ENCODE results near the gene JDP2. TPM values are rescaled to one million over a fixed set of nuclear protein-coding genes. Genes with fewer than 3 reads are reported as not detected.

Gene JDP2
- total and polyA plus RNA-seq, 2 donors (not counting 1 experiment from before 2014, with no cell fraction given): 7.9 to 17.9 TPM

DNA sequence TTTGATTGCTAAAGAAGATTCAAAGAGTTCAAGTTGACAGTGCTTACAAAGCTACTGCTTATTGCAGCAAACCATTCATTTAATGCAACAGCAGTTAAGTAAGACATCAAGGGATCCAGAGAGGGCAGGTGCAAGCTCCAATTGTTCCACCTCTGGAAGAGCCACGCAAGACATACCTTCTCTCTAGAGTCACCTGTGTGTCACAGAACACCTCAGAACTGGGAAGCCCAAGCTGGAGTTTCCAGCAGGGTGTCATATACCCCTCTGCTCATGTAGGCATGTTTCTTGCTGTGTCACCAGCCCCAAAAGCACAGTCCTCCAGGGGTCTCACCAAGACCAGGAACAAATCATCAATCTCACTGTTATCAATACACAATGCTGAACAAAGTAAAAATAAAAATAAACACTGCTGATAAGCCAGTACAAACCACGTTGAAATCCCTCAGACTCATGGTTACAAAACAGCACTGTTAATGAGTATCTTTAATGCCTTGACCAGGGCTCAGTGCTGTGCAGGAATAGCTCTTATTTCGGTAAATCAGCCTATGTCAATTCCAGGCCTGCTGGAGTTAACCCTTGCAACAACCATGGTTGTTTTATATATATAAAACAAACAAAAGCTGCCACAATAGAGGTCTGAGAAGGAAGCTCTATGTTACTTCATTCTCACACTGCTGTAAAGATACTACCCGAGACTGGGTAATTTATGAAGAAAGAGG, 57.0 kb downstream of the JDP2 start:
- Histone ChIP-seq H2AFZ (ENCODE audit: insufficient read depth, low read depth, low read length, poor library complexity, severe bottlenecking) (no peak overlapping the region), H3K27ac (ENCODE audit: low read length in 2 of 2) (no peak overlapping the region), H3K79me2 (ENCODE audit: control insufficient read depth, insufficient read depth, low read length) (no peaks in the 10 kb centered on the region), H3K4me3 (ENCODE audit: control extremely low read depth in 1 of 5, extremely low read depth in 1 of 5, insufficient read depth in 1 of 5, low read depth in 2 of 5, low read length in 4 of 5) (no peak overlapping the region), H3K27me3 (replicated peaks in 1 of 4; ENCODE audit: control extremely low read depth in 1 of 4, control insufficient read depth in 3 of 4, insufficient read depth in 4 of 4, low read length in 3 of 4) (peaks cover 0 to 11% (median 0%) of the 10 kb centered on the region in 4 experiments), H3K4me2 (replicated peaks; ENCODE audit: low read depth, low read length, poor library complexity, severe bottlenecking) (no peak overlapping the region), H4K20me1 (ENCODE audit: control insufficient read depth, insufficient read depth, low read length, poor library complexity, severe bottlenecking) (no peaks in the 10 kb centered on the region), H3K4me1 (ENCODE audit: control insufficient read depth in 2 of 2, insufficient read depth in 2 of 2, low read length in 2 of 2) (peaks cover 0 to 15% of the 10 kb centered on the region in 2 donors), H3K9me3 (ENCODE audit: control extremely low read depth in 1 of 3, control insufficient read depth in 2 of 3, insufficient read depth in 1 of 3, low read length in 2 of 3) (no peaks in the 10 kb centered on the region), H3K36me3 (replicated peaks in 1 of 2; ENCODE audit: control extremely low read depth in 1 of 2, control insufficient read depth in 1 of 2, extremely low read depth in 1 of 2, insufficient read depth in 2 of 2, low read length in 1 of 2) (no peaks in the 10 kb centered on the region), H3K9ac (ENCODE audit: low read length) (no peak overlapping the region)
- no peak for ATAC-seq (ENCODE audit: low read depth)
- WGBS (ENCODE audit: insufficient coverage): 100% methylated on average over 1 of the region's 4 CpGs
- DNase-seq: no peak
- intact Hi-C loops (cut with micrococcal nuclease): loop anchor here (5.0 kb wide), 1 partner anchor 58 kb away; the partner anchor contains the start of gene JDP2
- Mint-ChIP-seq H3K27ac (no peak overlapping the region), H3K4me3 (no peak overlapping the region), H3K27me3 (no peaks in the 10 kb centered on the region), H3K9me3 (ENCODE audit: insufficient read depth) (no peaks in the 10 kb centered on the region), H3K4me1 (peaks cover 15% of the 10 kb centered on the region)
- ChIA-PET CTCF (interaction anchor here (0.5 to 10.1 kb wide), 7 partner anchors 31 to 358 kb away, joined by 3 to 221 read pairs (median 4); partner anchors contain the start of gene BATF), POLR2A (no interaction called here)
- TF ChIP-seq EZH2 (IDR thresholded peaks at IDR 0.05; ENCODE audit: borderline replicate concordance, insufficient read depth, low read depth, low read length, poor library complexity, severe bottlenecking): no peak
- TF ChIP-seq, protein P1, sequence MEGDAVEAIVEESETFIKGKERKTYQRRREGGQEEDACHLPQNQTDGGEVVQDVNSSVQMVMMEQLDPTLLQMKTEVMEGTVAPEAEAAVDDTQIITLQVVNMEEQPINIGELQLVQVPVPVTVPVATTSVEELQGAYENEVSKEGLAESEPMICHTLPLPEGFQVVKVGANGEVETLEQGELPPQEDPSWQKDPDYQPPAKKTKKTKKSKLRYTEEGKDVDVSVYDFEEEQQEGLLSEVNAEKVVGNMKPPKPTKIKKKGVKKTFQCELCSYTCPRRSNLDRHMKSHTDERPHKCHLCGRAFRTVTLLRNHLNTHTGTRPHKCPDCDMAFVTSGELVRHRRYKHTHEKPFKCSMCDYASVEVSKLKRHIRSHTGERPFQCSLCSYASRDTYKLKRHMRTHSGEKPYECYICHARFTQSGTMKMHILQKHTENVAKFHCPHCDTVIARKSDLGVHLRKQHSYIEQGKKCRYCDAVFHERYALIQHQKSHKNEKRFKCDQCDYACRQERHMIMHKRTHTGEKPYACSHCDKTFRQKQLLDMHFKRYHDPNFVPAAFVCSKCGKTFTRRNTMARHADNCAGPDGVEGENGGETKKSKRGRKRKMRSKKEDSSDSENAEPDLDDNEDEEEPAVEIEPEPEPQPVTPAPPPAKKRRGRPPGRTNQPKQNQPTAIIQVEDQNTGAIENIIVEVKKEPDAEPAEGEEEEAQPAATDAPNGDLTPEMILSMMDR (IDR thresholded peaks at IDR 0.05): no peak

DNA sequence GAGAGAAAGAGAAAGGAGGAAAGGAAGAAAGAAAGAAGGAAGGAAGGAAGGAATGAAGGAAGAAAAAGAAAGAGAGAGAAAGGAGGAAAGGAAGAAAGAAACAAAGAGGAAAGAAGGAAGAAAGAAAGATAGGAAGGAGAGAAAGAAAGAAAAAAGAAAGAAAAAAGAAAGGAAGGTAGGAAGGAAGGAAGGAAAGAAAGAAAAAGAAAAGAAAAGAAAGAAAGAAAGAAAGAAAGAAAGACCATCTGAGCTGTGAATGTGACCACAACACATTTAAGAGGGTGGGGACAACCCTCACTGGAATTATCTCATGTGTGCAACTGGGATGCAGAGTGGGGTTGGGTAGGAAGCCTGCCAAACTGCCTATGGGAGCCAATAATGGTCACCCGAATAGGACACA, 58.5 kb downstream of the JDP2 start:
- ATAC-seq (ENCODE audit: low read depth): no peak
- no peak overlapping the region for H3K4me3 Mint-ChIP-seq
- H3K79me2 ChIP-seq (ENCODE audit: control insufficient read depth, insufficient read depth, low read length): no peaks in the 10 kb centered on the region
- peaks cover 12% of the 10 kb centered on the region for H3K4me1 Mint-ChIP-seq
- no peak for DNase-seq
- H4K20me1 ChIP-seq (ENCODE audit: control insufficient read depth, insufficient read depth, low read length, poor library complexity, severe bottlenecking): no peaks in the 10 kb centered on the region
- CTCF ChIA-PET: interaction anchor here (1.1 to 10.1 kb wide), 7 partner anchors 9 to 357 kb away, joined by 3 to 221 read pairs (median 6); partner anchors contain the start of gene FLVCR2
- H3K36me3 ChIP-seq (replicated peaks in 1 of 2; ENCODE audit: control extremely low read depth in 1 of 2, control insufficient read depth in 1 of 2, extremely low read depth in 1 of 2, insufficient read depth in 2 of 2, low read length in 1 of 2): no peaks in the 10 kb centered on the region
- TF ChIP-seq, protein P1 (IDR thresholded peaks at IDR 0.05): peak; percentile 21
- TF ChIP-seq EZH2 (IDR thresholded peaks at IDR 0.05; ENCODE audit: borderline replicate concordance, insufficient read depth, low read depth, low read length, poor library complexity, severe bottlenecking): no peak
- H3K4me3 ChIP-seq (ENCODE audit: control extremely low read depth in 1 of 5, extremely low read depth in 1 of 5, insufficient read depth in 1 of 5, low read depth in 2 of 5, low read length in 4 of 5): no peak overlapping the region
- peaks cover 0 to 8% of the 10 kb centered on the region in 2 donors for H3K4me1 ChIP-seq (ENCODE audit: control insufficient read depth in 2 of 2, insufficient read depth in 2 of 2, low read length in 2 of 2)
- no peaks in the 10 kb centered on the region for H3K9me3 Mint-ChIP-seq (ENCODE audit: insufficient read depth)
- peaks cover 0 to 11% (median 0%) of the 10 kb centered on the region in 4 experiments for H3K27me3 ChIP-seq (replicated peaks in 1 of 4; ENCODE audit: control extremely low read depth in 1 of 4, control insufficient read depth in 3 of 4, insufficient read depth in 4 of 4, low read length in 3 of 4)
- no peak overlapping the region for H3K27ac Mint-ChIP-seq
- POLR2A ChIA-PET: interaction anchor here (0.6 kb wide), 1 partner anchor 53 kb away, joined by 9 read pairs; no protein-coding TSS in a partner anchor
- WGBS (ENCODE audit: insufficient coverage): no CpG with 5 or more reads among the region's 1 CpG
- intact Hi-C loops (cut with micrococcal nuclease): loop anchor here (5.0 kb wide), 1 partner anchor 59 kb away; the partner anchor contains the start of gene JDP2
- H3K4me2 ChIP-seq (replicated peaks; ENCODE audit: low read depth, low read length, poor library complexity, severe bottlenecking): no peak overlapping the region
- H3K9ac ChIP-seq (ENCODE audit: low read length): no peak overlapping the region
- no peaks in the 10 kb centered on the region for H3K9me3 ChIP-seq (ENCODE audit: control extremely low read depth in 1 of 3, control insufficient read depth in 2 of 3, insufficient read depth in 1 of 3, low read length in 2 of 3)
- no peak overlapping the region for H3K27ac ChIP-seq (ENCODE audit: low read length in 2 of 2)
- H3K27me3 Mint-ChIP-seq: no peaks in the 10 kb centered on the region
- H2AFZ ChIP-seq (ENCODE audit: insufficient read depth, low read depth, low read length, poor library complexity, severe bottlenecking): no peak overlapping the region

All from B cell (primary cell).